GM13976 (cell line): Measurements from ENCODE around the gene LMLN.

ENCODE experiments used
- DNase-seq: peaks from one replicate; pipeline ENCODE4 v3.0.0; 2012; ENCODE audit warnings: low spot score
- in situ Hi-C: fragments of 300-500 bp; cut with MboI; formaldehyde crosslinking; loops from one replicate; pipeline ENCODE4 v1.12.0; 2022; ENCODE audit warnings: low sequenced_read_pairs, mixed read lengths, inconsistent platforms; ENCODE audit not compliant: unreplicated experiment
- TF ChIP-seq, protein P1 (sequence below): IDR thresholded peaks from 2 replicates; pipeline ENCODE4 v1.5.1; 2012; ENCODE audit warnings: borderline replicate concordance, mild to moderate bottlenecking; ENCODE audit not compliant: insufficient read depth; ENCODE audit errors: extremely low read depth, missing control alignments, control extremely low read depth

The LMLN gene

DNA sequence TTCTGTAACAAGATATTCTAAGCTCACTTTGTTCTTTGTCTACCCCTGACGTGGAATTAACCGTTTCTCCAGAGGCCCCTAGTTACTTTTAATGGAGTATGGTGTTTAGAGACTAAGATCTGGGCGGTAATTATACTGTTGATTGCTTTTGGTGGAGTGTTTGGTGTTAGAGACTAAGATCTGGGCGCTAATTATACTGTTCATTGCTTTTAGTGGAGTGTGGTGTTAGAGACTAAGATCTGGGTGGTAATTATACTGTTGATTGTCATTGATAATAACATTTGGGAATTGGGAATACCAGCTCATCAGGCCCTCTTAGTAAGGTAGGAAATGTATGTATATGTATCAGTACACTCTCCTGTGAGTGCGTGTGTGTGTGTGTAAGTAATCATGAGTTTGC lies 66.6 kb downstream of the LMLN start:
- TF ChIP-seq, protein P1, sequence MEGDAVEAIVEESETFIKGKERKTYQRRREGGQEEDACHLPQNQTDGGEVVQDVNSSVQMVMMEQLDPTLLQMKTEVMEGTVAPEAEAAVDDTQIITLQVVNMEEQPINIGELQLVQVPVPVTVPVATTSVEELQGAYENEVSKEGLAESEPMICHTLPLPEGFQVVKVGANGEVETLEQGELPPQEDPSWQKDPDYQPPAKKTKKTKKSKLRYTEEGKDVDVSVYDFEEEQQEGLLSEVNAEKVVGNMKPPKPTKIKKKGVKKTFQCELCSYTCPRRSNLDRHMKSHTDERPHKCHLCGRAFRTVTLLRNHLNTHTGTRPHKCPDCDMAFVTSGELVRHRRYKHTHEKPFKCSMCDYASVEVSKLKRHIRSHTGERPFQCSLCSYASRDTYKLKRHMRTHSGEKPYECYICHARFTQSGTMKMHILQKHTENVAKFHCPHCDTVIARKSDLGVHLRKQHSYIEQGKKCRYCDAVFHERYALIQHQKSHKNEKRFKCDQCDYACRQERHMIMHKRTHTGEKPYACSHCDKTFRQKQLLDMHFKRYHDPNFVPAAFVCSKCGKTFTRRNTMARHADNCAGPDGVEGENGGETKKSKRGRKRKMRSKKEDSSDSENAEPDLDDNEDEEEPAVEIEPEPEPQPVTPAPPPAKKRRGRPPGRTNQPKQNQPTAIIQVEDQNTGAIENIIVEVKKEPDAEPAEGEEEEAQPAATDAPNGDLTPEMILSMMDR = no peak
- in situ Hi-C loops = no loop called here
- no peak for DNase-seq

DNA sequence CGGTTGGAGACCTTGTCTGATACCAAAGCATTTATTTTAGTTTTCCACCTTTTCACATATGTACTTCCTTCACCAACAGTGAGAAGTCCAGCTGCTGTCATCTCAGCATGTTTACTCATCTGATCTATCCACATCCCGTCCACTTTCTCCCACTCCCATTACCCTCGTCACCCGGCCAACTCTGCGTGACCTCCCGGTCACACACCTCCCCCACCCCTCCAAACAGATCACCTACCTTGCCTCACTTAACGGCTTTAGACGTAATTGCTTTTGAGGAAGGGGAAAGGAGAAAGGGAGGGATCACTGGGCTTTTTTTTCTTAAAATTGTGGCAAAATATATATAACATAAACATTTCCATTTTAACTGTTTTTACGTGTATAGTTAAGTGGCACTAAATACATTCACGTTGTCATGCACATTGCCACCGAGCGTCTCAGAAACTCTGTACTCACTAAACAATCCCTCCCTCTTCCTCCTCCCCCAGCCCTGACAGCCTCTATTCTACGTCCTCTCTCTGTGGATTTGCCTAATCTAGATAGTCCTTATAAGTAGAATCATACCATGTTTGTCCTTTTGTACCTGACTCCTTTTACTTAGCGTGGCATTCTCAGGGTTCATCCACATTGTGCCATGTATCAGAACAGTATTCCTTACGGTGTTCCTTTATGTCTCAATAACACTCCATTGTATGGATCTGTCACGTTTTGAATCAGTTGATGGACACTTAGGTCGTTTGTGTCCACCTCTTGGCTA lies 67.2 kb downstream of the LMLN start:
- in situ Hi-C loops = no loop called here
- TF ChIP-seq, protein P1 = no peak
- DNase-seq = no peak

DNA sequence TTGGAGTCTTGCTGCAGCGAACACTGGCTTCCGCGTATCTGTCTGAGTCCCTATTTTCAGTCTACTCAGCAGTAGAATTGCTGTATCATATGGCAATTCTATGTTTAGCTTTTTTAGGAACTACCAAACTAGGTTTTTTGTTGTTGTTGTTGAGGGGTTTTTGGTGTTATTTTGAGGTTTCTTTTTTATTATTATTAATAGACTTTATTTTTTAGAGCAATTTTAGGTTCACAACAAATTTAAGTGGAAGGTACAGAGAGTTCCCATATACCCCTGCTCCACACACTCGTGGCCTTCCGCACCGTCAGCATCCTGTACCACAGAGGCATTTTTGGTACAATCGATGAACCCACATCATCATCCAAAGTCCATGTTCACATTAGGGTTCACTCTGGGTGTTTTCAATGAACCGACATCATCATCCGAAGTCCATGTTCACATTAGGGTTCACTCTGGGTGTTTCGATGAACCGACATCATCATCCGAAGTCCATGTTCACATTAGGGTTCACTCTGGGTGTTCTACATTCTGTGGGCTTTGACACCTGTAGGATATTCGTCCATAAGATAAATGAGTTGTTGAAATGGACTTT lies 67.9 kb downstream of the LMLN start:
- TF ChIP-seq, protein P1 = no peak
- in situ Hi-C loops = no loop called here
- no peak for DNase-seq

DNA sequence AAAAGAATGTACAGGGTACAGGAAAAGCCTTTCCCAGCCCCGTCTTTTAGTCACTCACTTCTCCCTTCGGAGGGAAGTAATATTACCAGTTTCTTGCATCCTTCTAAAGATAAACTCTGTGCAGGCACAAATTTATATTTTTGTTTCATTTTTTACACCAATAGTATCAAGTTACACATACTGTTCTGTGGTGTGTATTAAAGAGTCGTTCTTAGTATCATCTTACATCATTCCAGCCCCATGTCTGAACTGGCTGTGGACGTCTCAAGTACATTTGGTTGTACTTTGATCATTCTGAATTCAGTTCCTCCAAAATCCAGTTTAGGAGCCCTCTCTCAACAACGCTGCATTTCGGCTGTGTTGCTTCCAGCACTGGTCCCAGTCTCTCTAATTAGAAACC lies 68.7 kb downstream of the LMLN start:
- no peak for DNase-seq
- in situ Hi-C loops = no loop called here
- TF ChIP-seq, protein P1 = no peak

DNA sequence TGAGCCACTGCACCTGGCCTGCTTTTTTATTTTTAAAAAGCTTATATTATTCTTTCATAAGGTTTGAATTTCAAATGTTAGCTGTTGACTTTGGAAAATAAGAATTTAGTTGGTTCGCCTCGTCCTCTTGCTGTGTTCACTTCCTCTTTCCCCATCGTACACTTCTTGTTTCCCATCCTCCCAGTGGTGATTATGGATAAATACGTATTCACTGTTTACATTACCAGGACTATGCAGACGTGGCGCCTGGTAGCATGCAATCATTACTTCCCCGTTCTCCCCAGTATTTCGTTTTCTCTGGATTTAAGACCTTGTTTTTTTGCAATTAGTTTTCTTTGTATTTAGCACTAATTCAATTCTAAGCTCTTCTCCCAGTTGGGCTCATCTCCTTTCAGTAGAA lies 70.1 kb downstream of the LMLN start:
- in situ Hi-C loops = no loop called here
- TF ChIP-seq, protein P1 = no peak
- no peak for DNase-seq

DNA sequence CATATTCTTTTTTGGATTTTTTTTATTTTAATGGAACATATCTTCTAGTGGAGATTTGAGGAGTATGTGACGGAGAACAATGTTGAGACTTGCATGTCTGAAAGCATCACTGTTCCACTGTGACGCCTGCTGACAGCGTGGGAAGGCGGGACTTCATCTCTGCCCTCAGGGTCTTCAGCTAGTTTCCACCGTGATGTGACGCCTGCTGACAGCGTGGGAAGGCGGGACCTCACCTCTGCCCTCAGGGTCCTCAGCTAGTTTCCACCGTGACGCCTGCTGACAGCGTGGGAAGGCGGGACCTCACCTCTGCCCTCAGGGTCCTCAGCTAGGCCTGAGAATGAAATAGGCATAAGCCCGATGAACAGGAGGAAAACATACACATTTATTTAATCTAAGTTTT lies 70.7 kb downstream of the LMLN start:
- DNase-seq = no peak
- in situ Hi-C loops = no loop called here
- TF ChIP-seq, protein P1 = no peak
